ENCODE results near the gene MEX3A. TPM values are rescaled to one million over a fixed set of nuclear protein-coding genes. Genes with fewer than 3 reads are reported as not detected.

Gene MEX3A, protein sequence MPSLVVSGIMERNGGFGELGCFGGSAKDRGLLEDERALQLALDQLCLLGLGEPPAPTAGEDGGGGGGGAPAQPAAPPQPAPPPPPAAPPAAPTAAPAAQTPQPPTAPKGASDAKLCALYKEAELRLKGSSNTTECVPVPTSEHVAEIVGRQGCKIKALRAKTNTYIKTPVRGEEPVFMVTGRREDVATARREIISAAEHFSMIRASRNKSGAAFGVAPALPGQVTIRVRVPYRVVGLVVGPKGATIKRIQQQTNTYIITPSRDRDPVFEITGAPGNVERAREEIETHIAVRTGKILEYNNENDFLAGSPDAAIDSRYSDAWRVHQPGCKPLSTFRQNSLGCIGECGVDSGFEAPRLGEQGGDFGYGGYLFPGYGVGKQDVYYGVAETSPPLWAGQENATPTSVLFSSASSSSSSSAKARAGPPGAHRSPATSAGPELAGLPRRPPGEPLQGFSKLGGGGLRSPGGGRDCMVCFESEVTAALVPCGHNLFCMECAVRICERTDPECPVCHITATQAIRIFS
- under 1 TPM; 0.17 to 0.57 (median 0.27) TPM for total RNA-seq

DNA sequence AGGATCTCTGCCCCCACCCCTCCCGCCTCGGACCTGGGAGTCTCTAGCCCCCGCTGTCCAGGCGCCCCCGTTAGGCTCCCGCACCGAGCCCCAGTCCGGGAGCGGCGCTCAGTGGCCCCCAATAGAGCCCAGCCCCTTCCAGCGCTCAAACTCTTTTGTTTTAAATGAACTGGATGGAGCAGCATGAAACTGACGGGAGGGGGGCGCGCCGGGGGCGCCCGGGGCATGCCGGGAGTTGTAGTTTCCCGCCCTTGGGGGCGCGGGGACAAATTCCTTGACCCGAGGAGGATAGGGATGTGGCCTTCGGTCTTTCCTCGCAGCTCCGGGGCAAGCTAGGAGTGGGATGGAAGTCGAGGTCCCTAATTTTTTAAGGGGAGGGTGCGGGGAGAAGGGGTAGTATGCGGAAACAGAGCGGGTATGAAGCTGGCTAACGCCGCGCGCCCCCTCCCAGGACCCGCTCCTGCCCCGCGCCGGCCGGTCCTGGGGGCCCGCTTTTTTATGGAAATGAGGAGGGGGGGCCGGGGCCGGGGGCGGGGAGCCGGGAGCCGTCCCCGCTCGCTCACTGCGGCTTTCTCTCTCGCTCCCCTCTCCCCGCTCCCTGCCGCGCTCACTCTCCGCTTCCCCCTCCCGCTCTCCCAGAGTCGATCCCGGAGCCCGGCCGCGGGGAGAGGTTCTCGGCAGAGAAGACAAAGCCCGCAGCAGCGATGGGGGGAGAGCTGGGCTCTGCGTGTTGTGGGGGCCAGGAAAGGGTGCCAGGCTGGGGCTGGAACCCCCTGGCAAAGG is at the start of gene MEX3A:
MEX3A (minus strand) TSS at position 157 of the 783 bp plus-strand sequence. CDS start 467 bp downstream, outside the sequence.
- no peak for TF ChIP-seq CTCF (IDR thresholded peaks at IDR 0.05; ENCODE audit: low read depth)

DNA sequence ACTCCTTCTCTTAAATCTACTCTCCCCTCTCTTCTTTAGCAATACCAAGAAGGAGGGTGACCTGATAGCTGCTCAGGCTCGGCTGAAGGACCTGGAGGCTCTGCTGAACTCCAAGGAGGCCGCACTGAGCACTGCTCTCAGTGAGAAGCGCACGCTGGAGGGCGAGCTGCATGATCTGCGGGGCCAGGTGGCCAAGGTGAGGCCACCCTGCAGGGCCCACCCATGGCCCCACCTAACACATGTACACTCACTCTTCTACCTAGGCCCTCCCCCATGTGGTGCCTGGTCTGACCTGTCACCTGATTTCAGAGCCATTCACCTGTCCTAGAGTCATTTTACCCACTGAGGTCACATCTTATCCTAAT is 48.3 kb upstream of the MEX3A start:
- no peak for TF ChIP-seq CTCF (IDR thresholded peaks at IDR 0.05; ENCODE audit: low read depth)

GRCh38 chr1:156129687-156130577 is 47.7 kb upstream of the MEX3A start:
- no peak for TF ChIP-seq CTCF (IDR thresholded peaks at IDR 0.05; ENCODE audit: low read depth)

DNA sequence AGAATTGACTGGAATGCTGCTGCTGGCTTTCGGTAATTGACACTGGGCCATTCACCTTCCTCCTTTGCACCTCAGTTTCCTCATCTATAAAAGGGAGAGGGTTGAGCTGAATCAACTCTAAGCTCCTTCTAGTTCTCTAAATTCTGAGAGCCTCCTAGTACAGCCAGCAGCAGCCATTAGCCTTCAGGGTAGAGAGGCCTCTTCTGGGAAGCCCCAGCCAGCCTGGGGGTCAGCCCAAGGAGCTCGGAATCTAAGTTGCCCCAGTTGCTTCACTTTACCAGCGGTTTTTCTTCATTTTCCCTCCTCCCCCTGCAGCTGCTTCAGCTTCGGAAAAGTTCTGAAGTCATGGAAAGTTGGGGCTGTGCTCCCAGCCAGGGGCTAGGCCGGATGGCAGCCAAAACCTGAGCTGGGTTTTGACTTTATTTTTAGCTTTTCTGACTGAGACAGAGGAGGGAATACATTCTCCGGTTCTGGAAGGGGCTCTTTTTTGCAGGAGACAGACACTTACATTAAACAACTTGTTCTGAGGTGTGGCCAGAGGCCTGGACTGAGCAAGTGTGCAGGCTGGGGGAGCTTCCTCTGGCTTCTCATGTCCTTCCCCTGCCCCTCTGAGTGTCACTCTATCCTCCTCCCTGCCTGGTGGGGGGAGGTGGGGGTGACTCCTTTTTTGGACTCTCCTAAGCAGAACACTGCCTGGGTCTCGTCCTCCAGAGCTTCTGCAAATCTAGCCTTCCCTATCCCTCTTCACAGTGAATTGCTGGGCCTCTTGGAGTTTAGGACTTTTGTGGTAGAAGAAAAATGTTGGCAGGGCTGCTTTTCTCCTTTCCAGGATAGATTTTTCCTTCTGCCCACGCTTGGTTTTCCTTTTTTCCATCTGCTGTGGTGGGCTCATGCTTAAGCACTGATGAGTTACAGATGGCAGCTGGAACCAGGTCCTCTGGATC is 46.7 kb upstream of the MEX3A start:
- TF ChIP-seq CTCF (IDR thresholded peaks at IDR 0.05; ENCODE audit: low read depth): no peak

DNA sequence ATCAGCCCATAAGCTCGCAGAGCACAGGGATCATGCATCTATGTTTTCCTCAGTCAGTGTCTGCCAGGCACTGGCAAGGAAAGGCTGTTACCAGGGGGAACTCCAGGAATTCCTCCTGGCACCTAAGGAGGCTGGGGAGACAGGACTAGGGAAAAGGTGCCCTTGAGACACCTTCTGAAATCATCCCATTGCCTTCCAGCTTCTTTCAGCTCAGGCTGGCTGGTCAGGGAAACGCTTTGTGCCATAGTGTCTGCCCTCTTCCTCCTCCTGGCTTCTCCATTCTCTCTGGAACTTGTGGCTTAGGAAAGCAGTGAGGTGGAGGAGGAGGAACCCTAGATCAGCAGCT is 46.0 kb upstream of the MEX3A start:
- TF ChIP-seq CTCF (IDR thresholded peaks at IDR 0.05; ENCODE audit: low read depth): no peak

Data from subcutaneous adipose tissue (tissue), 4 donors.